ENCODE measurements around the gene ALDH3A1.

Gene ALDH3A1

GRCh38 chr17:19753051-19753509, 5.0 kb upstream of the ALDH3A1 start:
- Histone ChIP-seq H3K9ac (ENCODE audit: low read depth, low read length) (no peak overlapping the region), H3K9me3 (ENCODE audit: control insufficient read depth, insufficient read depth, low read length) (no peaks in the 10 kb centered on the region)

DNA sequence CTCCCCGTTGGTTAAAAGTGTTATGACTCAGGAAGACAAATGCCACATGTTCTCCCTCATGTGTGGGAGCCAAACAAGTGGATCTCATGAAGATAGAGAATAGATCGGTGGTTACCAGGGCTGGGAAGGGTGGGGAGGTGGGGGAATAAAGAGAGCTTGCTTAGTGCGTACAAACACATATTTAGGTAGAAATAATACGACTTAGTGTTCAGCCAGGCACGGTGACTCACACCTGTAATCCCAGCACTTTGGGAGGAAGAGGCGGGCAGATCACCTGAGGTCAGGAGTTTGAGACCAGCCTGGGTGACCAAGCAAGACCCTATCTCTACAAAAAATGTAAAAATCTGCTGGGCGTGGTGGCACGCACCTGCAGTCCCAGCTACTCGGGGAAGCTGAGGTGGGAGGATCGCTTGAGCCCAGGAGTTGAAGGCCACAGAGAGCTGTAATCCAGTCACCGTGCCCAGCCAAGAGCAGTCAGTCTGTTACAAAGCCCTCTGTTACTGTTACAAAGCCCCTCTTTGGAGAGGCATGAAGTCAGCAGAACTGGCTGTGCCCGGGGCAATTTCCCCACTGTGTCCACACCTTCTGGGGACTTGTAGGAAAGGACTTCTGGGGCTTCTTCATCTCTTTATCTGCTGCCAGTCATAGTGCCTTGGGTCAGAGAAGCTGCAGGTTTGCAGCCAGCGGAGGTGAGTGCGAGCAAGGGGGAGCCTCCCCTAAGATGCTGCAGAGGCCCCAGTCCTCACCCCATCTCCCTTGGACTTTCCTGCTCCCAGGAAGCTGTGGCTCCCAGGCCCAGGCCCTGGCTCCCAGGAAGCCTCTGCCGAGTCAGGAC, 4.3 kb upstream of the ALDH3A1 start:
- H3K9me3 ChIP-seq (ENCODE audit: control insufficient read depth, insufficient read depth, low read length) = no peaks in the 10 kb centered on the region
- peaks cover 11% of the 10 kb centered on the region for H3K4me1 ChIP-seq (ENCODE audit: insufficient read depth, low read length)
- H3K9ac ChIP-seq (ENCODE audit: low read depth, low read length) = no peak overlapping the region
- H3K36me3 ChIP-seq (ENCODE audit: insufficient read depth, low read length) = no peaks in the 10 kb centered on the region

More at GRCh38 chr17:19753051-19753509, 5.0 kb upstream of the ALDH3A1 start:
- Histone ChIP-seq H3K36me3 (ENCODE audit: insufficient read depth, low read length) (no peaks in the 10 kb centered on the region), H3K4me1 (ENCODE audit: insufficient read depth, low read length) (peaks cover 11% of the 10 kb centered on the region)

DNA sequence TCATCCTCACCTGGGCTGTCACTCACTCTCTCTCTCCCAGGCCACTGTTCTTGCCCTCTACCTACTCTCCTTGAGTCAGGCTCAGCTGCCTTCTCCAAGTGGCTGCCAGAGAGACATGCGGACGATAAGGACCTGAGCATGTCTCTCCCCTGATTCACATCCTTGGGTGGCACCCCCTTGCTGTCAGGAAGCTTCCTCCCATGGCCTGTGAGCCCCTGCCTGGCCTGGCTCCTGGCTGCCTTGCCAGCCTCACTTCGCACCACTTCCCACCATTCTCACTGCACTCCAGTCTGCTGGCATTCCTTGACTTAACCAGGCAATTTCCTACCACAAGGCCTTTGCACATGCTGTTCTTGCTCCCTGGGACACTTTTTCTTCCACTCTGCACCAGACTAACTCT, 2.7 kb upstream of the ALDH3A1 start:
- Histone ChIP-seq H3K9me3 (ENCODE audit: control insufficient read depth, insufficient read depth, low read length) (no peaks in the 10 kb centered on the region), H3K4me1 (ENCODE audit: insufficient read depth, low read length) (peaks cover 11% of the 10 kb centered on the region), H3K9ac (ENCODE audit: low read depth, low read length) (no peak overlapping the region)

DNA sequence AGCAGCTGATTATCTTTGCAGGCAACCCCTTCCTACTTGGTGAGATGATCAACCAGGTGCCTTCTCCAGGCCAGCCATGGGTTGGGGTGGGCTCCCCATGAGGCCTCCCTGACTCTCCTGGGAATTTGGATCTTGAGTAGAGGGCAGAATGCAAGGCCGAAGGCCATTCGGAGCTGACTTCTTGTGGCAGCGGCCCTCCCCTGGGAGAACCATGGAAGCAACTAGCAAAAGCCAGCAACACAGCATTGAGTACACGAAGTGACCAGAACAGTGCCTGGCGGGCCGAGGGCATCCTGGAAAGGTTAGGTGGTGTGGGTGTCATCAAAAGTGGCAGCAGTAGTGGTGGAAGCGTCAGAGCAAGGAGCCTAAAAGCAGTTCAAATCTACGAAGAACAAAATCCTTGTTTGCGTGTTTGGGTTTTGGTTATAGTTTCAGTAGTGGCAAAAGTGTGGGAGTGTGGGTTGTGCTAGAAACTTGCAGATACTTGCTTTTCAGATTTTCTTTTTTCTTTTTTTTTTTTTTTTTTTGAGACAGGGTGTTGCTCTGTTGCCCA, 2.0 kb upstream of the ALDH3A1 start:
- Histone ChIP-seq H3K36me3 (ENCODE audit: insufficient read depth, low read length) (no peaks in the 10 kb centered on the region), H3K9ac (ENCODE audit: low read depth, low read length) (no peak overlapping the region), H3K9me3 (ENCODE audit: control insufficient read depth, insufficient read depth, low read length) (no peaks in the 10 kb centered on the region), H3K4me1 (ENCODE audit: insufficient read depth, low read length) (peaks cover 18% of the 10 kb centered on the region)

More for the DNA sequence above, 2.7 kb upstream of the ALDH3A1 start:
- no peaks in the 10 kb centered on the region for H3K36me3 ChIP-seq (ENCODE audit: insufficient read depth, low read length)

GRCh38 chr17:19748807-19749193, 702 bp upstream of the ALDH3A1 start:
- peaks cover 18% of the 10 kb centered on the region for H3K4me1 ChIP-seq (ENCODE audit: insufficient read depth, low read length)

GRCh38 chr17:19747159-19747719, 859 bp downstream of the ALDH3A1 start:
- Histone ChIP-seq H3K36me3 (ENCODE audit: insufficient read depth, low read length) (no peaks in the 10 kb centered on the region), H3K9ac (ENCODE audit: low read depth, low read length) (no peak overlapping the region), H3K9me3 (ENCODE audit: control insufficient read depth, insufficient read depth, low read length) (no peaks in the 10 kb centered on the region), H3K4me1 (ENCODE audit: insufficient read depth, low read length) (peaks cover 7% of the 10 kb centered on the region; the same call in 1 of the 2 replicates)

More at GRCh38 chr17:19748807-19749193, 702 bp upstream of the ALDH3A1 start:
- H3K36me3 ChIP-seq (ENCODE audit: insufficient read depth, low read length) = no peaks in the 10 kb centered on the region
- H3K9me3 ChIP-seq (ENCODE audit: control insufficient read depth, insufficient read depth, low read length) = no peaks in the 10 kb centered on the region
- H3K9ac ChIP-seq (ENCODE audit: low read depth, low read length) = no peak overlapping the region

DNA sequence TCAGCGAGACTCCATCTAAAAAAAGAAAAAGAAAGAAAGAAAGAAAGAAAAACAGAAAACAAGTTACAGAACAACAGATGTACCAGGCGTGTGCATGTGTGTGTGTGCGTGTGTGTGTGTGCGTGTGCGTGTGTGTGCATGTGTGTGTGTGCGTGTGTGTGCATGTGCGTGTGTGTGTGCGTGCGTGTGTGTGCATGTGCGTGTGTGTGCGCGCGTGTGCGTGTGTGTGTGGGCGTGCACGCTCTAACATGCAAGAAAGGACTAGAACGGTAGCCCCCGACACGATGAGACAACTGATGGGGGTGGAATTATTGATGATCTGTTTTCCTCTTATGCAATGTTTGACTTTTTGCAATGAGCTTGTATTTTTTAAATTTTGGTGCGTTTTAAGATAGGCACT, 1.6 kb downstream of the ALDH3A1 start:
- no peaks in the 10 kb centered on the region for H3K36me3 ChIP-seq (ENCODE audit: insufficient read depth, low read length)
- no peak overlapping the region for H3K9ac ChIP-seq (ENCODE audit: low read depth, low read length)
- peaks cover 7% of the 10 kb centered on the region; the same call in 1 of the 2 replicates for H3K4me1 ChIP-seq (ENCODE audit: insufficient read depth, low read length)
- no peaks in the 10 kb centered on the region for H3K9me3 ChIP-seq (ENCODE audit: control insufficient read depth, insufficient read depth, low read length)

- no peaks in the 10 kb centered on the region for H3K9me3 ChIP-seq (ENCODE audit: control insufficient read depth, insufficient read depth, low read length)
- H3K9ac ChIP-seq (ENCODE audit: low read depth, low read length) = peak overlapping the region; percentile 24
- H3K36me3 ChIP-seq (ENCODE audit: insufficient read depth, low read length) = no peaks in the 10 kb centered on the region
- peaks cover 7% of the 10 kb centered on the region; the same call in 1 of the 2 replicates for H3K4me1 ChIP-seq (ENCODE audit: insufficient read depth, low read length)
These were observed 3.0 kb downstream of the ALDH3A1 start for GRCh38 chr17:19744922-19745757.

DNA sequence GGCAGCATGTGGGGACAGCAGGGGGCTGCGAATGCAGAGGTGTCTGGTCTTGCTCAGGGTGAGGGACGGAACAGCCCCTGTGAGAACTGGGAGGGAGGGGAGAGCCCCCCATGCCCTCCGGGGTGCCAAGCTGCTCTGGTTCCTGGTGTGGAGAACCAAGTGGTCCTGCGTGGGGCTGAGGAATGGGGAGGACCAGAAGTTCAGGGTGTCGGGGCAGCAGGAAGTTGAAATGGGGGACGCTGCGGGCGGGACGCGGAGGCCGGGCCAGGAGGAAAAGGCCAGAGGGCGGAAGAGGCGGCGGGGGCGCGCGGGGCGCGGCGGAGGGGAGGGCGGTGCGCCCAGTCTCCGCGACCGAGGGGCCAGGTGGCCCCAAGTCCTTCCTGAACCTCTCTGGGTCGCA, 3.6 kb downstream of the ALDH3A1 start:
- Histone ChIP-seq H3K9ac (ENCODE audit: low read depth, low read length) (peak overlapping the region; percentile 42; the same call in 1 of the 2 replicates), H3K9me3 (ENCODE audit: control insufficient read depth, insufficient read depth, low read length) (no peaks in the 10 kb centered on the region), H3K36me3 (ENCODE audit: insufficient read depth, low read length) (no peaks in the 10 kb centered on the region), H3K4me1 (ENCODE audit: insufficient read depth, low read length) (peaks cover 7% of the 10 kb centered on the region; the same call in 1 of the 2 replicates)

DNA sequence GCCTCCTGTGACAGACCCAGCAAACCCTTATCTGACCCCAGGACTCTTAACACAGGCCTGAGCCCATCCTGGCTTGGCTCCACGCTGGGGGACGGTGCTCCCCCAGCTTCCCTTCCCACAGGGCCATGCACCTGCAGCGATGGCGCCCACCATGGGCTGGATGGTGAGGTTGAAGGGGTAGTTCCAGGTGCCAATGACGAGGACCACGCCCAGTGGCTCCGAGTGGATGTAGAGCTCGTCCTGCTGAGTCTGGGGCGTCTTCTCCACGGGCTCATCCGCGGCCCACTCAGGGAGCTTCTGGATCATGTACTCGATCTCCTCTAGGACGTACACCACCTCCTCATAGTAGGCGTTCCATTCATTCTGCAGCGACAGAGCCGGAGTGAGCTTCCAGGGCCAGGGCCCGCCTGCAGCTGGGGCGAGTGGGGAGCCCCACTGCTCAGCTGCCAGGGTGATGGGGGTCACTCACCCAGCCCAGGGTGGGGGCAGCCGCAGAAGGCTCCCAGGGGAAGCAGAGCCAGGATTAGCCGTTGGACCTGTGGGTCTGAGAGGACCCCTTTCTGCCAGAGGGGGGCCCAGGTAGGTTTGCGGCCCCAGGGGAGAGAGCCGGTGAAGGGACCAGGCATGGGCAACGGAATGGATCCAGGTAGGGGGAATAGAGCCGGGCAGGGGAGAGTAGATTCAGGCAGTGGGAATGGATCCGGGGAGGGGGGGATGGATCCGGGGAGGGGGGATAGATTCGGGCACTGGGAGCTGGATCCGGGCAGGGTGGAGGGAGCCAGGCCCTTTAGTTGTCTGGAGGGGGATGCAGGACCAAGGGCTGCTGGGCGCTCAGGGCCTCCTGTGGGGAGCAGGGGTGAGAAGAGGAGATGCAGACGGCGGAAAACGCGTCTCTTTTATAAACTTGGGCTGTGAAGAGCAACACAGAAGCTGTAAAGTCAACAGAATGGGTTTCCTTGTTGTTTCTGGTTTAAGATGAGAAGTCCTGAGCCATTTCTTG, 4.7 kb downstream of the ALDH3A1 start:
- H3K4me1 ChIP-seq (ENCODE audit: insufficient read depth, low read length) = peaks cover 7% of the 10 kb centered on the region; the same call in 1 of the 2 replicates
- no peak overlapping the region for H3K9ac ChIP-seq (ENCODE audit: low read depth, low read length)
- H3K9me3 ChIP-seq (ENCODE audit: control insufficient read depth, insufficient read depth, low read length) = no peaks in the 10 kb centered on the region
- no peaks in the 10 kb centered on the region for H3K36me3 ChIP-seq (ENCODE audit: insufficient read depth, low read length)

- Histone ChIP-seq H3K9me3 (ENCODE audit: control insufficient read depth, insufficient read depth, low read length) (no peaks in the 10 kb centered on the region), H3K9ac (ENCODE audit: low read depth, low read length) (no peak overlapping the region), H3K4me1 (ENCODE audit: insufficient read depth, low read length) (peaks cover 7% of the 10 kb centered on the region; the same call in 1 of the 2 replicates)
These were observed 5.6 kb downstream of the ALDH3A1 start for GRCh38 chr17:19742495-19742894.

GRCh38 chr17:19741832-19742457, 6.2 kb downstream of the ALDH3A1 start:
- Histone ChIP-seq H3K9me3 (ENCODE audit: control insufficient read depth, insufficient read depth, low read length) (no peaks in the 10 kb centered on the region), H3K36me3 (ENCODE audit: insufficient read depth, low read length) (no peaks in the 10 kb centered on the region), H3K4me1 (ENCODE audit: insufficient read depth, low read length) (peaks cover 7% of the 10 kb centered on the region; the same call in 1 of the 2 replicates), H3K9ac (ENCODE audit: low read depth, low read length) (no peak overlapping the region)

More at GRCh38 chr17:19742495-19742894, 5.6 kb downstream of the ALDH3A1 start:
- no peaks in the 10 kb centered on the region for H3K36me3 ChIP-seq (ENCODE audit: insufficient read depth, low read length)

DNA sequence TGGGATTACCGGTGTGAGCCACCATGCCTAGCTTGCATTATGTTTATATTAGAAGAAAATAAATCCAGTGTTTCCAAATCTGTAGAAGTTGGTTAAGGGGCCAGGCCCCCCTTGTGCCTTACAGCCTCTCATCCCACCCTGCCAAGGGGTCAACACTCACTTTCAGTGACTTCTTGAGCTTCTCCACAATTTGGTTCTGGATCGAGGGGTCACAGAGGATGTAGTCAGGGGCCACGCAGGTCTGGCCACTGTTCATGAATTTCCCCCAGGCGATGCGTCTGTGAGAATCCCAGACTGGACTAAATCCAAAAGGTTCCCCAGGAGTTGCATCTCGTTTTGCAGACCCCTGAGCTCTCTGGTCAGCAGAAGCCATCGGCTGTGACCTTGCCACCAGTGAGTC, 7.2 kb downstream of the ALDH3A1 start:
- Histone ChIP-seq H3K9me3 (ENCODE audit: control insufficient read depth, insufficient read depth, low read length) (no peaks in the 10 kb centered on the region), H3K36me3 (ENCODE audit: insufficient read depth, low read length) (no peaks in the 10 kb centered on the region), H3K4me1 (ENCODE audit: insufficient read depth, low read length) (peaks cover 7% of the 10 kb centered on the region; the same call in 1 of the 2 replicates), H3K9ac (ENCODE audit: low read depth, low read length) (no peak overlapping the region)

Measured in ES-I3 (cell line).